GM23248 (cell line): ENCODE results near the gene CCDC50. TPM values are rescaled to one million over a fixed set of nuclear protein-coding genes. Genes with fewer than 3 reads are reported as not detected.

Experiments
- DNase-seq: peaks from one replicate; pipeline ENCODE4 v3.0.0-alpha.2; 2015
- H2AFZ ChIP-seq: fragments of 200-600 bp; sonication (generic); 2 replicates; pipeline ENCODE4 v1.6.1; 2016; ENCODE audit warnings: antibody characterized with exemption
- H3F3A ChIP-seq: fragments of 200-600 bp; sonication (generic); 2 replicates; pipeline ENCODE4 v1.6.1; 2016; ENCODE audit warnings: mild to moderate bottlenecking, antibody characterized with exemption, mixed run types; ENCODE audit not compliant: insufficient read depth
- H3K27ac ChIP-seq: fragments of 200-600 bp; sonication (generic); 2 replicates; pipeline ENCODE4 v1.5.1; 2016; ENCODE audit warnings: mild to moderate bottlenecking
- H3K27me3 ChIP-seq: fragments of 200-600 bp; sonication (generic); replicated peaks from 2 replicates; pipeline ENCODE4 v1.6.1; 2016; ENCODE audit warnings: mild to moderate bottlenecking; ENCODE audit not compliant: insufficient read depth
- H3K36me3 ChIP-seq: fragments of 200-600 bp; sonication (generic); 2 replicates; pipeline ENCODE4 v1.6.1; 2016; ENCODE audit warnings: low read depth, mild to moderate bottlenecking
- H3K4me1 ChIP-seq: fragments of 200-600 bp; sonication (generic); 2 replicates; pipeline ENCODE4 v1.6.1; 2016; ENCODE audit warnings: mild to moderate bottlenecking; ENCODE audit not compliant: insufficient read depth
- H3K4me2 ChIP-seq: fragments of 200-600 bp; sonication (generic); one replicate; pipeline ENCODE4 v1.6.1; 2016; ENCODE audit warnings: mild to moderate bottlenecking; ENCODE audit not compliant: unreplicated experiment
- H3K4me3 ChIP-seq: fragments of 200-600 bp; sonication (generic); 2 replicates; pipeline ENCODE4 v1.5.1; 2016; ENCODE audit warnings: mild to moderate bottlenecking
- H3K79me2 ChIP-seq: fragments of 200-600 bp; sonication (generic); 2 replicates; pipeline ENCODE4 v1.6.1; 2016; ENCODE audit warnings: mild to moderate bottlenecking; ENCODE audit not compliant: insufficient read depth
- H3K9ac ChIP-seq: fragments of 200-600 bp; sonication (generic); 2 replicates; pipeline ENCODE4 v1.6.1; 2016; ENCODE audit warnings: mild to moderate bottlenecking
- H3K9me2 ChIP-seq: fragments of 200-600 bp; sonication (generic); 2 replicates; pipeline ENCODE4 v1.6.1; 2016; ENCODE audit warnings: mixed run types, mild to moderate bottlenecking, moderate library complexity; ENCODE audit not compliant: insufficient read depth
- H3K9me3 ChIP-seq: fragments of 200-600 bp; sonication (generic); one replicate; pipeline ENCODE4 v1.6.1; 2017; ENCODE audit warnings: low read depth
- H4K20me1 ChIP-seq: fragments of 200-600 bp; sonication (generic); 2 replicates; pipeline ENCODE4 v1.6.0; 2016; ENCODE audit not compliant: insufficient read depth
- EZH2 ChIP-seq: fragments of 200-600 bp; sonication (generic); IDR thresholded peaks from 2 replicates; pipeline ENCODE4 v1.6.1; 2018; ENCODE audit warnings: antibody characterized with exemption, mild to moderate bottlenecking; ENCODE audit not compliant: insufficient read depth, poor library complexity, severe bottlenecking
- EZH2phosphoT487 ChIP-seq: fragments of 200-600 bp; sonication (generic); IDR thresholded peaks from 2 replicates; pipeline ENCODE4 v1.6.1; 2018; ENCODE audit warnings: antibody characterized with exemption, moderate library complexity, mild to moderate bottlenecking, low read depth; ENCODE audit not compliant: insufficient read depth
- WGBS, 2 experiments: methylation state at CpG; one replicate each; pipeline ENCODE4 v1.1.6; 2015 to 2017; ENCODE audit warnings: low lambda C conversion rate in 2 of 2, low coverage in 1 of 2; ENCODE audit errors: missing lambda C conversion rate in 2 of 2; 5-methylcytosine and 5-hydroxymethylcytosine counted together
- in situ Hi-C: fragments of 300-500 bp; cut with MboI; formaldehyde crosslinking; loops from 2 replicates; pipeline ENCODE4 v1.15.0; 2020
- polyA plus RNA-seq: library from polyadenylated mRNA; unstranded; fragments of >200 nt; fragmentation: Nextera tagmentation; extraction: Ambion mirVana; gene quantifications from 2 replicates; pipeline ENCODE4 v1.2.1, GENCODE V29; 2016
- total RNA-seq: library from RNA; depleted of rRNA; stranded (reverse); fragments of >200 nt; shearing (Covaris generic); gene quantifications from 2 replicates; pipeline ENCODE4 v1.2.3, GENCODE V29; 2014

The CCDC50 gene
- total and polyA plus RNA-seq, 2 experiments from 2014 or later = 63.0 to 68.6 TPM

GRCh38 chr3:191283400-191283799, 45.8 kb upstream of the CCDC50 start:
- H3K9me3 ChIP-seq = no peaks in the 10 kb centered on the region
- no peaks in the 10 kb centered on the region for H3K79me2 ChIP-seq
- no peak overlapping the region for H3K9ac ChIP-seq
- no peak overlapping the region for H3K4me2 ChIP-seq
- no peak for TF ChIP-seq EZH2
- no peak for TF ChIP-seq EZH2phosphoT487
- DNase-seq = no peak
- no peak overlapping the region for H3K4me3 ChIP-seq
- WGBS, 2 experiments = 85 to 86% methylated on average over 2 of the region's 2 CpGs
- H3K27ac ChIP-seq = no peak overlapping the region
- H3F3A ChIP-seq = peaks cover 11% of the 10 kb centered on the region; the same call in 1 of the 2 replicates
- in situ Hi-C loops = no loop called here
- H3K4me1 ChIP-seq = peaks cover 10% of the 10 kb centered on the region
- H2AFZ ChIP-seq = 0 out of 2 replicates have a peak overlapping the region, but pooled peaks have one; percentile 11
- no peaks in the 10 kb centered on the region for H3K27me3 ChIP-seq
- H3K36me3 ChIP-seq = no peaks in the 10 kb centered on the region
- no peaks in the 10 kb centered on the region for H3K9me2 ChIP-seq
- H4K20me1 ChIP-seq = no peaks in the 10 kb centered on the region

DNA sequence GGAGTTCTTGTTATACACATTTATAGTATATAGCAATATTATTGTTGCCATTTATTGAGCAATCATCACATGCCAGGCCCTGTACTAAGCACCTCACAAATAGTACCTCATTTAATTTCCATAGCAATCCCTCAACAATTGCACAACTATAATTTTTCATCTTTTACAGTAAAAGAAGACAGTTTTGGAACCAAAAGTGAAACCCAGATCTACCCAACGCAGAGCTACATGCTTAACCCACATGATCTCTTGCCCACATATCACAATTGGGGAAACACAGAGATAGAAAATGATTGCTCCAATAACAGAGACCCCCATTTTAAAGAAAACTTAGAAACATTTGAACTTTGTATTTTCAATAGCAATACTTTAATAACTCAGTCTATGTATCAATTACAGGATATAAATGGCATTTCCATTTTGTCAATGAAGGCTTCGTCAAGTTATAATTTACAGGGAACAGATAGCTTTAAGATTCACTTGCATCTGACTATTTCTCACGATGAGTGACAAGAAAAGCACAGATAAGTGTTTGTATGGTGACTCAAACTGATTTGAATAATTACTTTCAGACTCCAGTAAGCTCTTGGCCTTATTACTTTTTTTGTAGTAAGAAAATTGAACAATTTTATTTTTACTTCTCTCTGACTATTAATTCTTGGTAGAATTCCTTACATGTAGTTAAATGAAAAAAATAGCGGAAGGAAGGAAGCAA, 38.7 kb upstream of the CCDC50 start:
- H2AFZ ChIP-seq = peak overlapping the region; percentile 82
- H3K79me2 ChIP-seq = no peaks in the 10 kb centered on the region
- H3K4me2 ChIP-seq = peak overlapping the region; percentile 72
- no peaks in the 10 kb centered on the region for H3K9me2 ChIP-seq
- DNase-seq = peak; percentile 51
- no peak for TF ChIP-seq EZH2
- no peak for TF ChIP-seq EZH2phosphoT487
- peak overlapping the region; percentile 52 for H3K4me3 ChIP-seq
- peak overlapping the region; percentile 16; the same call in 1 of the 2 replicates for H3K27ac ChIP-seq
- H3K9me3 ChIP-seq = no peaks in the 10 kb centered on the region
- H3K27me3 ChIP-seq = no peaks in the 10 kb centered on the region
- peaks cover 10% of the 10 kb centered on the region for H3K4me1 ChIP-seq
- WGBS, 2 experiments = 16 to 21% methylated on average over 4 of the region's 4 CpGs
- H4K20me1 ChIP-seq = no peaks in the 10 kb centered on the region
- peaks cover 7% of the 10 kb centered on the region; the same call in 1 of the 2 replicates for H3F3A ChIP-seq
- peak overlapping the region; percentile 44; the same call in 1 of the 2 replicates for H3K9ac ChIP-seq
- no peaks in the 10 kb centered on the region for H3K36me3 ChIP-seq
- in situ Hi-C loops = no loop called here

DNA sequence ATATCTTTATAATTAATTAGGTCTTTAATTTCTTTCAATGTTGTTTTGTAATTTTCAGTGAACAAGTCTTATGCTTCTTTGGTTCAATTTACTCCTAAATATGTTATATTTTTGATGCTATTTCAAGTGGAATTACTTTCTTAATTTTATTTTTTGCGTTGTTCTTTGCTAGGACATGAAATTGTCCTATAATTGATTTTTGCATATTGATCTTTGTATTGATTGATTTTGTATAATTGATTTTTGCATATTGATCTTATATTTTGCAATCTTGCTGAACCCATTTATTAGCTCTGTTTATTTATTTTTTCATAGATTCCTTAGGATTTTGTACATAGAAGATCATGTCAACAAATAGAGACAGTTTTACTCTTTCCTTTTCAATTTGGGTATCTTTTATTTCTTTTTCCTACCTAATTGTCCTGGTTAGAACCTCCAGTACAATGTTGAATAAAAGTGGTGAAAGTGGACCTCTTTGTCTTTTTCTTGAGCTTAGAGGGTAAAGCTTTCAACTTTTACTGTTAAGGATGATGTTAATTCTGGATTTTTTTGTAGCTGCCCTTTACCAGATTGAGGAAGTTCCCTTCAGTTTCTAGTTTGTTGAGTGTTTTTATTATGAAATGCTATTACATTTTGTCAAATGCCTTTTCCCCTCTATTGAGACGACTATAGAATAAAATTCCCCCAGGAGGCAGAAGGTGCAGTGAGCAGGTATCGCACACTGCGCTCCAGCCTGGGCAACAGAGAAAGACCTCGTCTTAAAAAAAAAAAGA, 36.8 kb upstream of the CCDC50 start:
- Histone ChIP-seq H3K4me1 (peaks cover 10% of the 10 kb centered on the region), H3K27me3 (no peaks in the 10 kb centered on the region), H2AFZ (no peak overlapping the region), H4K20me1 (no peaks in the 10 kb centered on the region), H3F3A (peaks cover 7% of the 10 kb centered on the region; the same call in 1 of the 2 replicates), H3K9me3 (no peaks in the 10 kb centered on the region), H3K4me2 (no peak overlapping the region), H3K4me3 (no peak overlapping the region), H3K9ac (no peak overlapping the region), H3K27ac (no peak overlapping the region), H3K79me2 (no peaks in the 10 kb centered on the region), H3K9me2 (no peaks in the 10 kb centered on the region), H3K36me3 (no peaks in the 10 kb centered on the region)
- in situ Hi-C loops = no loop called here
- DNase-seq = no peak
- TF ChIP-seq EZH2phosphoT487 (no peak), EZH2 (no peak)
- WGBS, 2 experiments = 66% methylated on average over 5 of the region's 5 CpGs

- 94 to 100% methylated on average over 1 of the region's 1 CpG for WGBS, 2 experiments
- DNase-seq = no peak
- no peak overlapping the region for H3K27ac ChIP-seq
- H3K79me2 ChIP-seq = no peaks in the 10 kb centered on the region
- in situ Hi-C loops = no loop called here
- H3K4me1 ChIP-seq = peaks cover 10% of the 10 kb centered on the region
- H3K4me3 ChIP-seq = no peak overlapping the region
- no peak overlapping the region for H3K9ac ChIP-seq
- no peak overlapping the region for H3K4me2 ChIP-seq
- peaks cover 7% of the 10 kb centered on the region; the same call in 1 of the 2 replicates for H3F3A ChIP-seq
- TF ChIP-seq EZH2 (no peak), EZH2phosphoT487 (no peak)
- H3K9me3 ChIP-seq = no peaks in the 10 kb centered on the region
- H3K36me3 ChIP-seq = no peaks in the 10 kb centered on the region
- H4K20me1 ChIP-seq = no peaks in the 10 kb centered on the region
- no peak overlapping the region for H2AFZ ChIP-seq
- no peaks in the 10 kb centered on the region for H3K9me2 ChIP-seq
- H3K27me3 ChIP-seq = no peaks in the 10 kb centered on the region
Observed at GRCh38 chr3:191294291-191294690, 34.9 kb upstream of the CCDC50 start.
